GM12878 (cell line): ENCODE measurements around the gene PPP3CB.

Experiments
- ATF2 ChIP-seq: IDR thresholded peaks from 2 replicates; pipeline ENCODE4 v1.6.1; 2012; ENCODE audit warnings: low read length, inconsistent platforms
- CEBPZ ChIP-seq: fragments of 150-350 bp; IDR thresholded peaks from 2 replicates; pipeline ENCODE4 v1.6.1; 2016; ENCODE audit warnings: low read depth, low read length
- CTCF ChIP-seq, 3 experiments: IDR thresholded peaks in 2 of 3; conservative IDR thresholded peaks in 1 of 3; 2 replicates each; pipeline ENCODE4 v1.5.1; 2011; ENCODE audit warnings: low read depth in 3 of 3, low read length in 3 of 3, mild to moderate bottlenecking in 3 of 3, control low read depth in 2 of 3, moderate library complexity in 2 of 3, inconsistent platforms in 1 of 3, mixed read lengths in 1 of 3; ENCODE audit not compliant: control insufficient read depth in 2 of 3, insufficient read depth in 1 of 3; ENCODE audit errors: extremely low read depth in 1 of 3
- EP300 ChIP-seq, 2 experiments: fragments of 150-350 bp in 1 of 2; IDR thresholded peaks; 2 replicates each; pipeline ENCODE4 v1.6.1; 2011 to 2012; ENCODE audit warnings: low read depth in 2 of 2, low read length in 2 of 2, borderline replicate concordance in 1 of 2, improper control_type of control experiment in 1 of 2, inconsistent platforms in 1 of 2; ENCODE audit not compliant: control insufficient read depth in 1 of 2
- GABPA ChIP-seq: IDR thresholded peaks from 2 replicates; pipeline ENCODE4 v1.6.1; 2014; ENCODE audit warnings: antibody characterized with exemption, low read depth, mild to moderate bottlenecking, inconsistent platforms
- KAT2A ChIP-seq: conservative IDR thresholded peaks from 2 replicates; pipeline ENCODE4 v1.6.1; 2011; ENCODE audit warnings: low read depth, low read length; ENCODE audit not compliant: control insufficient read depth
- KDM1A ChIP-seq: fragments of 200-600 bp; sonication (generic); IDR thresholded peaks from 2 replicates; pipeline ENCODE4 v1.6.1; 2016; ENCODE audit warnings: borderline replicate concordance
- MTA2 ChIP-seq: fragments of 450-650 bp; IDR thresholded peaks from 2 replicates; pipeline ENCODE4 v1.6.1; 2016; ENCODE audit warnings: low read depth, mild to moderate bottlenecking, moderate library complexity
- NFIC ChIP-seq: IDR thresholded peaks from 2 replicates; pipeline ENCODE4 v1.6.1; 2012; ENCODE audit warnings: low read depth, mild to moderate bottlenecking, inconsistent platforms, low read length, moderate library complexity
- POLR2A ChIP-seq: IDR thresholded peaks from 2 replicates; pipeline ENCODE4 v1.6.1; 2011; ENCODE audit warnings: low read depth, mild to moderate bottlenecking, low read length
- POLR2AphosphoS5 ChIP-seq: IDR thresholded peaks from 2 replicates; pipeline ENCODE4 v1.6.1; 2011; ENCODE audit warnings: mild to moderate bottlenecking, low read length, inconsistent platforms
- USF2 ChIP-seq: IDR thresholded peaks from 2 replicates; pipeline ENCODE4 v1.6.1; 2011; ENCODE audit warnings: low read depth, low read length, improper control_type of control experiment, borderline replicate concordance

GRCh38 chr10:73405556-73405955 is 90.3 kb downstream of the PPP3CB start:
- no peak for TF ChIP-seq CEBPZ
- TF ChIP-seq KAT2A: no peak
- no peak for TF ChIP-seq EP300 (IDR thresholded peaks at IDR 0.05; ENCODE audit: borderline replicate concordance in 1 of 2, control insufficient read depth in 1 of 2, low read depth in 2 of 2, low read length in 2 of 2)
- TF ChIP-seq ATF2: no peak
- no peak for TF ChIP-seq POLR2A
- no peak for TF ChIP-seq MTA2
- TF ChIP-seq CTCF (IDR thresholded peaks at IDR 0.05 in 2 of 3, conservative IDR thresholded peaks at IDR 0.05 in 1 of 3; ENCODE audit: control insufficient read depth in 2 of 3, extremely low read depth in 1 of 3, insufficient read depth in 1 of 3, low read depth in 3 of 3, low read length in 3 of 3): no peak
- TF ChIP-seq GABPA: no peak
- TF ChIP-seq POLR2AphosphoS5: no peak
- TF ChIP-seq USF2: no peak
- no peak for TF ChIP-seq KDM1A
- TF ChIP-seq NFIC: no peak
